H1 (cell line): Measurements from ENCODE around the gene TRNP1. TPM values are rescaled to one million over a fixed set of nuclear protein-coding genes. Genes with fewer than 3 reads are reported as not detected.
A peak's percentile ranks its signal among the peaks of the same experiment; 100 is the strongest.

Experiments
- EGR1 ChIP-seq: IDR thresholded peaks from 2 replicates; pipeline ENCODE4 v1.6.1; 2011; ENCODE audit warnings: low read depth, low read length, borderline replicate concordance
- NRF1 ChIP-seq: IDR thresholded peaks from 2 replicates; pipeline ENCODE4 v1.6.1; 2011; ENCODE audit warnings: mild to moderate bottlenecking, low read depth, low read length, improper control_type of control experiment
- polyA plus RNA-seq, 7 experiments: library from polyadenylated mRNA; depleted of rRNA in 3 of 7; stranded (reverse) in 5 of 7; unstranded in 2 of 7; fragments of >200 nt in 5 of 7; fragments of 200-250 nt in 2 of 7; gene quantifications; 1 replicate in 5 of 7; 2 replicates in 1 of 7; 4 replicates in 1 of 7; pipeline versions ENCODE4 v1.2.1 to v1.2.3, GENCODE V29; 2011 to 2013; ENCODE audit warnings: missing spikeins in 2 of 7, mixed read lengths in 2 of 7
- total RNA-seq: library from RNA; stranded (reverse); fragmentation: NEBNext Ultra II Directional; extraction: Animal tissue kit (Norgen Biotek cat#: 25700); gene quantifications from 2 replicates; pipeline ENCODE4 v1.2.1, GENCODE V29; 2021
- TF ChIP-seq, protein P1 (sequence below): IDR thresholded peaks from 2 replicates; pipeline ENCODE4 v1.6.1; 2012; ENCODE audit warnings: inconsistent platforms
- TF ChIP-seq, protein P2 (sequence below): IDR thresholded peaks from 2 replicates; pipeline ENCODE4 v1.6.1; 2012; ENCODE audit warnings: low read length, inconsistent platforms

The TRNP1 gene
- total and polyA plus RNA-seq, 2 of the 8 experiments (the other 6 are each of a cell fraction or from before 2014, with no cell fraction given) = 51.7 to 102 TPM

DNA sequence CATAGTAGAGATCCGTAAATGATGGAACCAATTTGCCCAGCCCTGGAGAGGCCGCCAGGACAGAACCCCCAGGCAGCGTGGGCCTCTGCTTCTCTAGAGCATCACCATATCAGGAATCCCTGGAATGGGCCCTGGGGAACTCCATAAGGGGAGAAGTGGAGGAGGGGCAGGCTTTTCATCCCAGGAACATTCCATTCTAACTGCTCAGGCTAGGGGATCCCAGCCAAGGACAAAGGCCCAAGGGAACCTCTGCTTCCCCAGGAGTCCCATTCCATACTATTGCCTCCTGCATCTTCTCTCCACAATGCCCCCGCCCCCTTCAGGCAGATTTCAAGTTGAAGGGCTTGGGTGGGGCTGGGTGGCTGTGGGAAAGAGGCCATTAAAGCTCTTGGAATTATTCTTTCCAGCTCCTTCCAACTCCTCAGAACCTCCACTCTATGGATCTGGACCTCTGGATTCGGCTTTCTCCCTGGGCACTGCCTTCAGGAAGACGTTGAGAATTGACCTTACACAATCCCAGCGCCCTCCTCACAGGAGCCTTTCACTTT is 6.0 kb downstream of the TRNP1 start (continued):
- TF ChIP-seq, protein P1, sequence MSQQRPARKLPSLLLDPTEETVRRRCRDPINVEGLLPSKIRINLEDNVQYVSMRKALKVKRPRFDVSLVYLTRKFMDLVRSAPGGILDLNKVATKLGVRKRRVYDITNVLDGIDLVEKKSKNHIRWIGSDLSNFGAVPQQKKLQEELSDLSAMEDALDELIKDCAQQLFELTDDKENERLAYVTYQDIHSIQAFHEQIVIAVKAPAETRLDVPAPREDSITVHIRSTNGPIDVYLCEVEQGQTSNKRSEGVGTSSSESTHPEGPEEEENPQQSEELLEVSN = no peak
- TF ChIP-seq NRF1 = no peak
- TF ChIP-seq, protein P2, sequence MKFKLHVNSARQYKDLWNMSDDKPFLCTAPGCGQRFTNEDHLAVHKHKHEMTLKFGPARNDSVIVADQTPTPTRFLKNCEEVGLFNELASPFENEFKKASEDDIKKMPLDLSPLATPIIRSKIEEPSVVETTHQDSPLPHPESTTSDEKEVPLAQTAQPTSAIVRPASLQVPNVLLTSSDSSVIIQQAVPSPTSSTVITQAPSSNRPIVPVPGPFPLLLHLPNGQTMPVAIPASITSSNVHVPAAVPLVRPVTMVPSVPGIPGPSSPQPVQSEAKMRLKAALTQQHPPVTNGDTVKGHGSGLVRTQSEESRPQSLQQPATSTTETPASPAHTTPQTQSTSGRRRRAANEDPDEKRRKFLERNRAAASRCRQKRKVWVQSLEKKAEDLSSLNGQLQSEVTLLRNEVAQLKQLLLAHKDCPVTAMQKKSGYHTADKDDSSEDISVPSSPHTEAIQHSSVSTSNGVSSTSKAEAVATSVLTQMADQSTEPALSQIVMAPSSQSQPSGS = peak; percentile 82
- TF ChIP-seq EGR1 = peak; percentile 35; the same call in 1 of the 2 replicates
- TF ChIP-seq, all 59 proteins: peak for 26
